ENCODE measurements around the gene TOM1L2. TPM values are rescaled to one million over a fixed set of nuclear protein-coding genes. Genes with fewer than 3 reads are reported as not detected.

Gene TOM1L2
- total and polyA plus RNA-seq, 2 of the 4 experiments (the other 2 are of a cell fraction) = 34.4 to 51.7 TPM

DNA sequence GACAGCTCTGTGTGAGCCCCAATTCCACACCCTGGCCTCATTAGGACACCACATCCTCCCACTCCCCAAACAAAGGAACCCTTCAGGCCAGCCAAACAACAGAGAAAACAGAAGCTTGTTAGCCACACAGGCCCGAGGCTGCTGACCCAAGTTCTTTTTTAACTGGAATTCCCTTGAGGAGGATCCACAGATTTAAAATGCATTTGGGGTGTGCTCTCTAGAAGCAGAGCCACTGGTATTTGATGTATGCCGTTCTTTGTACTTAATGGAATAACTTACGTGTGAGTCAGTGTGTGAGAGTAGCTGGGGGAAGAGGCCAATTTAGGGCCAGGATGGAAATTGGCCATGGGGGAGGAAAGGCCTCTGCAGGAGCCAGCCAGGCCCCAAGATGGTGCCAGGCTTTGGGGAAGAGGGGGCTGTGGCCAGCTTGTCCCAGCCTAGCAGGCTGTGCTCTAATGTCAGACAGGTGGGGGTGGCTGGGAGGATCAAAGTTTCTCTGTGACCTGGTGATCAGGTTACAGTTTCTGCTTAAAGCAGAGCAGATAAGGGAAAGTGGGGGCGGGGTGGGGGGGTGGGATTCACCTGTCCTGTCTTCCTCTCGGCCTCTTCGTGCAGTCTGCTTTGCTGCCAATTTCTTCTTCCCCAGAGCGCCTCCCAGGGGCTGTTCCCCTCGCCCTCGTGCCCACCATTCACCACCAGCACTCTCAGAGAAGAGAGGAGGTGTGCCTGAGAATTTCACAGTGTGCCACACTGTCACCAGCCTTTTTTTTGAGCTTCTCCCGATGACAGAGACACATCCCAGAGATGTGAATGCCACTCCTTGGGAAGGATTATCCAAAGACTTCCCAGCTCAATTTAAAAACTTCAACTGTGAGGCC lies 50.8 kb downstream of the TOM1L2 start:
- ChIA-PET POLR2A (ENCODE audit: unreplicated experiment) (interaction anchor here (0.5 to 0.6 kb wide), 2 partner anchors 51 to 189 kb away, joined by 4 read pairs; partner anchors contain the start of genes DRC3 and TOM1L2), CTCF (interaction anchor here (0.6 to 1.2 kb wide), 6 partner anchors 15 to 85 kb away, joined by 3 to 5 read pairs (median 3); no protein-coding TSS in a partner anchor)
- peak overlapping the region; percentile 86 for H2AK9ac ChIP-seq (replicated peaks; ENCODE audit: low read depth, low read length, poor library complexity)
- peak overlapping the region; percentile 98 for H3K4ac ChIP-seq (ENCODE audit: low read depth, low read length)
- no peaks in the 10 kb centered on the region for H3K27me3 ChIP-seq (ENCODE audit: control insufficient read depth, insufficient read depth, low read length)
- peak overlapping the region; percentile 98 for H2BK15ac ChIP-seq (ENCODE audit: low read depth, low read length)
- peak overlapping the region; percentile 98 for H2BK120ac ChIP-seq (ENCODE audit: low read depth, low read length)
- peak overlapping the region; percentile 70 for H2AFZ ChIP-seq (replicated peaks; ENCODE audit: low read length, poor library complexity)
- H3K4me2 ChIP-seq (ENCODE audit: low read depth, low read length) = peak overlapping the region; percentile 77
- H3K4me3 ChIP-seq (ENCODE audit: insufficient read depth, low read depth, low read length) = no peak overlapping the region
- no TSS peak for BruUV-seq (replicated peaks)
- in situ Hi-C loops (cut with MboI; ENCODE audit: low sequenced_read_pairs) (no loop called here), dilution Hi-C loops (cut with HindIII; ENCODE audit: low sequenced_read_pairs, unreplicated experiment) (no loop called here), intact Hi-C loops (cut with micrococcal nuclease) (loop anchor here (2.0 to 5.0 kb wide), 2 partner anchors 13 to 51 kb away; partner anchors contain the start of genes DRC3 and TOM1L2)
- 0% methylated on average over 3 of the region's 10 CpGs; no CpG with 5 or more reads in 1 of the 2 experiments for WGBS, 2 experiments (ENCODE audit: extremely low coverage in 2 of 2, insufficient read length in 1 of 2)
- H2BK5ac ChIP-seq (ENCODE audit: low read depth, low read length, poor library complexity, severe bottlenecking) = peak overlapping the region; percentile 89
- peak; percentile 90 for DNase-seq
- H3K9me1 ChIP-seq (ENCODE audit: insufficient read depth, low read length) = peaks cover 22% of the 10 kb centered on the region
- peak overlapping the region; percentile 93 for H2AK5ac ChIP-seq (ENCODE audit: low read depth, low read length)
- H4K5ac ChIP-seq (ENCODE audit: low read depth, low read length) = peak overlapping the region; percentile 98
- peaks cover 27% of the 10 kb centered on the region for H3K4me1 ChIP-seq (ENCODE audit: control insufficient read depth, insufficient read depth, low read length)
- H3K23ac ChIP-seq (ENCODE audit: low read depth, low read length) = peak overlapping the region; percentile 92
- H2BK20ac ChIP-seq (ENCODE audit: low read depth, low read length) = peak overlapping the region; percentile 91
- H3K36me3 ChIP-seq (ENCODE audit: control insufficient read depth, insufficient read depth, low read length) = no peaks in the 10 kb centered on the region
- H3K56ac ChIP-seq (ENCODE audit: extremely low read depth, insufficient read depth, low read length) = peak overlapping the region; percentile 88
- H3K14ac ChIP-seq (replicated peaks; ENCODE audit: low read depth, low read length) = peak overlapping the region; percentile 98
- H4K20me1 ChIP-seq (ENCODE audit: insufficient read depth, low read length) = no peaks in the 10 kb centered on the region
- peak; percentile 89 for ATAC-seq (ENCODE audit: low read depth)
- peak overlapping the region; percentile 95 for H3K18ac ChIP-seq (ENCODE audit: low read depth, low read length)
- H3K9ac ChIP-seq (ENCODE audit: low read depth, low read length) = peak overlapping the region; percentile 68
- H3K9me3 ChIP-seq (ENCODE audit: control insufficient read depth, insufficient read depth, low read length) = no peaks in the 10 kb centered on the region
- H4K91ac ChIP-seq (ENCODE audit: insufficient read depth, low read depth, low read length) = peak overlapping the region; percentile 97
- peak overlapping the region; percentile 88 for H3K27ac ChIP-seq (ENCODE audit: insufficient read depth, low read length)
- peaks cover 38 to 64% of the 10 kb centered on the region in 2 experiments for H3K79me1 ChIP-seq (ENCODE audit: low read depth in 1 of 2, low read length in 2 of 2)
- H4K8ac ChIP-seq (ENCODE audit: low read depth in 2 of 2, low read length in 2 of 2) = peak overlapping the region; percentile 89
- TF ChIP-seq CEBPB (IDR thresholded peaks at IDR 0.05; ENCODE audit: low read depth, low read length) (no peak), CHD1 (IDR thresholded peaks at IDR 0.05; ENCODE audit: low read depth, low read length) (no peak), FOS (IDR thresholded peaks at IDR 0.05; ENCODE audit: low read depth, low read length) (peak; percentile 43; the same call in 1 of the 2 replicates), MAFK (IDR thresholded peaks at IDR 0.05; ENCODE audit: low read depth, low read length) (0 out of 2 replicates have a peak, but pooled peaks have one; percentile 8), RFX5 (IDR thresholded peaks at IDR 0.05; ENCODE audit: low read depth, low read length) (no peak), BHLHE40 (IDR thresholded peaks at IDR 0.05; ENCODE audit: low read depth, low read length) (no peak), RCOR1 (IDR thresholded peaks at IDR 0.05; ENCODE audit: insufficient replicate concordance, low read length) (peak; percentile 69), POLR2A (IDR thresholded peaks at IDR 0.05; ENCODE audit: low read depth, low read length) (no peak; the same call in 1 of the 2 replicates), MAZ (IDR thresholded peaks at IDR 0.05; ENCODE audit: borderline replicate concordance, low read depth, low read length) (peak; percentile 30; the same call in 1 of the 2 replicates), MXI1 (IDR thresholded peaks at IDR 0.05; ENCODE audit: borderline replicate concordance, low read depth, low read length) (no peak), SMC3 (IDR thresholded peaks at IDR 0.05; ENCODE audit: low read depth, low read length) (no peak)
- TF ChIP-seq, protein P1, sequence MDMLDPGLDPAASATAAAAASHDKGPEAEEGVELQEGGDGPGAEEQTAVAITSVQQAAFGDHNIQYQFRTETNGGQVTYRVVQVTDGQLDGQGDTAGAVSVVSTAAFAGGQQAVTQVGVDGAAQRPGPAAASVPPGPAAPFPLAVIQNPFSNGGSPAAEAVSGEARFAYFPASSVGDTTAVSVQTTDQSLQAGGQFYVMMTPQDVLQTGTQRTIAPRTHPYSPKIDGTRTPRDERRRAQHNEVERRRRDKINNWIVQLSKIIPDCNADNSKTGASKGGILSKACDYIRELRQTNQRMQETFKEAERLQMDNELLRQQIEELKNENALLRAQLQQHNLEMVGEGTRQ (IDR thresholded peaks at IDR 0.05; ENCODE audit: low read depth, low read length) = no peak
- TF ChIP-seq, protein P2, sequence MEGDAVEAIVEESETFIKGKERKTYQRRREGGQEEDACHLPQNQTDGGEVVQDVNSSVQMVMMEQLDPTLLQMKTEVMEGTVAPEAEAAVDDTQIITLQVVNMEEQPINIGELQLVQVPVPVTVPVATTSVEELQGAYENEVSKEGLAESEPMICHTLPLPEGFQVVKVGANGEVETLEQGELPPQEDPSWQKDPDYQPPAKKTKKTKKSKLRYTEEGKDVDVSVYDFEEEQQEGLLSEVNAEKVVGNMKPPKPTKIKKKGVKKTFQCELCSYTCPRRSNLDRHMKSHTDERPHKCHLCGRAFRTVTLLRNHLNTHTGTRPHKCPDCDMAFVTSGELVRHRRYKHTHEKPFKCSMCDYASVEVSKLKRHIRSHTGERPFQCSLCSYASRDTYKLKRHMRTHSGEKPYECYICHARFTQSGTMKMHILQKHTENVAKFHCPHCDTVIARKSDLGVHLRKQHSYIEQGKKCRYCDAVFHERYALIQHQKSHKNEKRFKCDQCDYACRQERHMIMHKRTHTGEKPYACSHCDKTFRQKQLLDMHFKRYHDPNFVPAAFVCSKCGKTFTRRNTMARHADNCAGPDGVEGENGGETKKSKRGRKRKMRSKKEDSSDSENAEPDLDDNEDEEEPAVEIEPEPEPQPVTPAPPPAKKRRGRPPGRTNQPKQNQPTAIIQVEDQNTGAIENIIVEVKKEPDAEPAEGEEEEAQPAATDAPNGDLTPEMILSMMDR (conservative IDR thresholded peaks at IDR 0.05; ENCODE audit: low read depth, low read length) = no peak

Data from IMR-90 (cell line).